ENCODE data around the gene TMEM63C. TPM values are rescaled to one million over a fixed set of nuclear protein-coding genes. Genes with fewer than 3 reads are reported as not detected.

The TMEM63C gene
- total RNA-seq, 4 donors from 2014 or later: 0.98 to 1.9 TPM; not detected in 2

DNA sequence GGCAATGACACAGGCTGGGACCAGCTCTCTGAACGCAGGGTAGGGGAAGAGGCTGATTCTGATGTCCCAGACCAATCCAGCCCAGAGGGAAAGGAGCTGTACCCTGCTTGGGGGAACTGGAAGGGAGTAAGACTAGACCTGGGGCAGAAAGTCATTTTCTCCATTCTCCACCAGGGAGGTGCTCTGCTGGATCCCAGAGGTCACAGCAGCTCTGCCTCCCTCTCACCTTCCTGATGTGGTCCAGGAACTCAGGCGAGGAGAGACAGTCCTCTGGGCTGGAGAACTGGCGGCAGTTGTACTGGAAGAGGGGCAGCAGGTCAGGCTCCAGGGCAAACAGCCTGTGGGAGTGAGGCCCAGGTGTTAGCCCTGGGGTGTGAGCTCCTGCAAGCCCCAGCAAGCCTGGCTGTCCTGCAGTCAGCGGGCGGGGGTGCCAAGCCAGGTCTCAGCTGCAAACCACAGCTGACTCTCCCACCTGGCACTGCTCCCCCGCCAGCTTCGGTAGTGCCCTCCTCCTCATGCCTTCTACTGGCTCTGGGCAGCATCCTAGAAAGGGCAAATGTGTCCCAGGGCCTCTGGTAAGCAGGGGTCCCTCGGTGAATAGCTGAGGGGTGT lies 87.5 kb downstream of the TMEM63C start:
- Histone ChIP-seq H3K4me1 (no peaks in the 10 kb centered on the region), H3K36me3 (no peaks in the 10 kb centered on the region), H3K27ac (no peak overlapping the region), H3K27me3 (peaks cover 0 to 3% of the 10 kb centered on the region in 2 donors), H3K4me3 (no peak overlapping the region), H3K9me3 (peaks cover 0 to 4% of the 10 kb centered on the region in 2 donors)
- no peak for DNase-seq
- intact Hi-C loops (cut with DNase I; ENCODE audit: low total_unique reads): no loop called here
- TF ChIP-seq, protein P1, sequence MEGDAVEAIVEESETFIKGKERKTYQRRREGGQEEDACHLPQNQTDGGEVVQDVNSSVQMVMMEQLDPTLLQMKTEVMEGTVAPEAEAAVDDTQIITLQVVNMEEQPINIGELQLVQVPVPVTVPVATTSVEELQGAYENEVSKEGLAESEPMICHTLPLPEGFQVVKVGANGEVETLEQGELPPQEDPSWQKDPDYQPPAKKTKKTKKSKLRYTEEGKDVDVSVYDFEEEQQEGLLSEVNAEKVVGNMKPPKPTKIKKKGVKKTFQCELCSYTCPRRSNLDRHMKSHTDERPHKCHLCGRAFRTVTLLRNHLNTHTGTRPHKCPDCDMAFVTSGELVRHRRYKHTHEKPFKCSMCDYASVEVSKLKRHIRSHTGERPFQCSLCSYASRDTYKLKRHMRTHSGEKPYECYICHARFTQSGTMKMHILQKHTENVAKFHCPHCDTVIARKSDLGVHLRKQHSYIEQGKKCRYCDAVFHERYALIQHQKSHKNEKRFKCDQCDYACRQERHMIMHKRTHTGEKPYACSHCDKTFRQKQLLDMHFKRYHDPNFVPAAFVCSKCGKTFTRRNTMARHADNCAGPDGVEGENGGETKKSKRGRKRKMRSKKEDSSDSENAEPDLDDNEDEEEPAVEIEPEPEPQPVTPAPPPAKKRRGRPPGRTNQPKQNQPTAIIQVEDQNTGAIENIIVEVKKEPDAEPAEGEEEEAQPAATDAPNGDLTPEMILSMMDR (IDR thresholded peaks at IDR 0.05): no peak

DNA sequence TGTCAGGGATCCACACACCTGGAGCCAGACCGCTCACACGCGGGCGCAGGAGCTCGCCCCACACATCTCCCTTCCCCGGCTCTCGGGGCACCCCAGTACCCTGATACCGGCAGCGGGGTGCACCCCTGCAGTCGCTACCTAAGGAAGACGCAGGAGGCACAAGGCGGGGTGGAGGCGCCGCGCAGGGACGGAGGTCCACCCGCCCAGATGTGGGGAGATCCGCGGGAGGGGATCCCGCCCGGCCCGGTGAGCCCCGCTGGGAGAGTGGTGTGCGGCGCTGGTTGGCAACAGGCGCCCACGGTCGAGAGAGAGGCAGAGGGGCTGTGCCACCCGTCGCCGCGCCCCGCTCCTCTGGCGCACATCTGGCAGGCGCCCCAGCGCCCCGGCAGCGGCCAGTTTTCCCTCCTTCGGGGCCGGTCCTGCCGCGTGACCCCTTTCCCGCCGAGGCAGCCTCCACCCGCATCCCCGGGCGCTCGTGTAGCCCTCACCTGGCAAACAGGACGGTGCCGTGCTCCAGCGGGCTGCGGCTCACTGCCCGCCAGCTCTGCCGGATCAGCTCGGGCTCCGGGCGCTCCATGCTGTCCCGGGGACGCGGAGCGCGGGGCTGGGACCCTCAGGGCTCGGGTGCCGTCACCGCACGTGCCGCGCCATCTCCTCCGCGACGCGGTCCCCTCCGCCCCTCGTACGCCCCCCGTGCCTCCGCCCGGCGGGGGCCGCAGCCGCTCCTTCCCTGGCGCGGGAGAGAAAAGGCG lies 88.9 kb downstream of the TMEM63C start:
- Histone ChIP-seq H3K27ac (no peak overlapping the region), H3K4me3 (no peak overlapping the region), H3K9me3 (peaks cover 0 to 4% of the 10 kb centered on the region in 2 donors), H3K36me3 (no peaks in the 10 kb centered on the region), H3K4me1 (no peaks in the 10 kb centered on the region), H3K27me3 (peaks cover 0 to 3% of the 10 kb centered on the region in 2 donors)
- DNase-seq: no peak
- intact Hi-C loops (cut with DNase I; ENCODE audit: low total_unique reads): no loop called here
- TF ChIP-seq, protein P1 (IDR thresholded peaks at IDR 0.05): no peak
- TF ChIP-seq POLR2A (IDR thresholded peaks at IDR 0.05): no peak

DNA sequence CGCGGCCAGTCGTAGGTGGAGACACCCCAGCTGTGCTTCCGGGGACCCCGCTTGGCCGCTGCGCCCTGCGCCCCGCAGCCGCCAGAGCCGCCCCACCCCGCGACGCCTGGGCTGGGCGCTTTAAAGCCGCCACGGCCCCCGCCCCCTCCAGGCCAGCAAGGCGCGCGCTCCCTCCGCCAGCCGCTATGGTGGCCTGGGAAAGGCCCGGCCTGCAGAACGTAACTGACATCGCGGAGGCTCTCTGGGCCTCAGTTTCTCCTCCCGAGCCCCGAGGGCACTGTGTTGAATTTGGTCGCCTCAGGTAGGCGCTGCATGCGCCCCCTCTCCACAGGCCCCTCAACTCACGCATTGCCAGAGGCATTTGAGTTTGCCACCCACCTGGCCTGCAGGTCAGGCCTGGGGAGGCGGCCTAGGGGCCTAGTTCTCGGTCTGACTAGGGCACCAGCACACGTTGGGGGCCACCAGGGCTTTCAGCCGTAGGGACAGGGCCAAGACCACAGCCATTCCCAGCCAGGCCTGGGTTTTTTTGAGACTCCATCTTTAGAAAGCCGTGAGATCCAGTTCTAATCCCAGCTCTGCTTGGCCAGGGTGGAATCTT lies 89.6 kb downstream of the TMEM63C start, which contains the start of gene NGB:
TSS of gene NGB (minus strand) at position 94 of the 598 bp plus-strand sequence. CDS start 269 bp downstream, outside the sequence.
- no peak for DNase-seq
- Histone ChIP-seq H3K4me1 (no peaks in the 10 kb centered on the region), H3K36me3 (no peaks in the 10 kb centered on the region), H3K27me3 (peaks cover 0 to 3% of the 10 kb centered on the region in 2 donors), H3K27ac (no peak within 1 kb of the TSS), H3K4me3 (no peak within 1 kb of the TSS), H3K9me3 (peaks cover 0 to 4% of the 10 kb centered on the region in 2 donors)
- intact Hi-C loops (cut with DNase I; ENCODE audit: low total_unique reads): no loop called here
- TF ChIP-seq, protein P1 (IDR thresholded peaks at IDR 0.05): no peak
- no peak for TF ChIP-seq POLR2A (IDR thresholded peaks at IDR 0.05)

DNA sequence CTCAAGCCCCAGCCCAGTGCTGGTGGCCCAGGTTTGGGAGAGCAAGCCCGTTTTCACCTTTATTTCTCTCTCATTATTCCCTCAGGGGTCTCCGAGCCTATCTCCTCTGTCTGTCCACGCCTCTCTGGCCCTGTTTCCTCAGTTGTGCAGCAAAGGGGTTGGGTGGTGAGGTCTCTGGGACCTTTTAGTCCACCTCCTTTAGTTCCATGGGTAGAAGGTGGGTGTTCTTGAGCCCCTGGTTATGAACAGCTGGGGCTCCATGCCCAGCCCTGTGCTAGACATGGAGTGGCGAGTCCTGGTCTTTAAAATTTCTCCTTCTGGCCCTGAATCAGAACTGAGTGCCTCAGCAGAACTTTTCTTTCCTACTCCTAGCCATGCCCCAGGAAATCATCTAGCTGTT lies 90.7 kb downstream of the TMEM63C start:
- no peak overlapping the region for H3K27ac ChIP-seq
- intact Hi-C loops (cut with DNase I; ENCODE audit: low total_unique reads): no loop called here
- H3K27me3 ChIP-seq: peaks cover 0 to 3% of the 10 kb centered on the region in 2 donors
- DNase-seq: no peak
- peaks cover 0 to 4% of the 10 kb centered on the region in 2 donors for H3K9me3 ChIP-seq
- no peaks in the 10 kb centered on the region for H3K4me1 ChIP-seq
- no peak overlapping the region for H3K4me3 ChIP-seq
- TF ChIP-seq, protein P1 (IDR thresholded peaks at IDR 0.05): no peak
- TF ChIP-seq POLR2A (IDR thresholded peaks at IDR 0.05): no peak
- H3K36me3 ChIP-seq: no peaks in the 10 kb centered on the region

DNA sequence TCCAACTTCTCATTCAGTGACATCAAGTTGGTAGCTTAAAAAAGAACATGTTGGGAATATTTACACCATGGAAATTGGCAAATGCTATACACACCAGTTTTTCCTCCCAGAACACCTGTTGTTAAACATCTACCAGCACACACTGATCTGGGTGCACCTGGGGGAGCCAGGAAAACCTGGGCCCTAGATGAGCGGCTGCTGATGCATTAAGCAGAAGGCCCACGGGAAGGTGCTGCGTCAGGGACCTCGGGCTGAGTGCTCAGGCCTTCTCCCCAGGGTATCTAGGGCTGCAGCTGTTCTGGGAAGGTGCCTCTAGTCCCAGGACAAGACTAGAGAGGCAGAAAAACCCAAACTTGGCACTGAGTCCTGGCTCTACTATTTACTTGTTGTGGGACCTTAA lies 92.2 kb downstream of the TMEM63C start:
- H3K4me1 ChIP-seq: no peaks in the 10 kb centered on the region
- no peak overlapping the region for H3K27ac ChIP-seq
- TF ChIP-seq, protein P1 (IDR thresholded peaks at IDR 0.05): no peak
- no peak for TF ChIP-seq POLR2A (IDR thresholded peaks at IDR 0.05)
- intact Hi-C loops (cut with DNase I; ENCODE audit: low total_unique reads): no loop called here
- peaks cover 0 to 4% of the 10 kb centered on the region in 2 donors for H3K9me3 ChIP-seq
- no peaks in the 10 kb centered on the region for H3K36me3 ChIP-seq
- no peak overlapping the region for H3K4me3 ChIP-seq
- no peak for DNase-seq
- H3K27me3 ChIP-seq: peaks cover 0 to 3% of the 10 kb centered on the region in 2 donors
